NCI-H748 (cell line): ENCODE measurements around the gene RET.

Source experiments
- DNase-seq: peaks from one replicate; lab custom pipeline; 2025; ENCODE audit not compliant: unreplicated experiment; lab: John Stamatoyannopoulos, UW

The RET gene

GRCh38 chr10:43160921-43161255 is 84.0 kb downstream of the RET start:
- DNase-seq = no peak

- no peak for DNase-seq
These were observed 85.7 kb downstream of the RET start for GRCh38 chr10:43162604-43163003.

DNA sequence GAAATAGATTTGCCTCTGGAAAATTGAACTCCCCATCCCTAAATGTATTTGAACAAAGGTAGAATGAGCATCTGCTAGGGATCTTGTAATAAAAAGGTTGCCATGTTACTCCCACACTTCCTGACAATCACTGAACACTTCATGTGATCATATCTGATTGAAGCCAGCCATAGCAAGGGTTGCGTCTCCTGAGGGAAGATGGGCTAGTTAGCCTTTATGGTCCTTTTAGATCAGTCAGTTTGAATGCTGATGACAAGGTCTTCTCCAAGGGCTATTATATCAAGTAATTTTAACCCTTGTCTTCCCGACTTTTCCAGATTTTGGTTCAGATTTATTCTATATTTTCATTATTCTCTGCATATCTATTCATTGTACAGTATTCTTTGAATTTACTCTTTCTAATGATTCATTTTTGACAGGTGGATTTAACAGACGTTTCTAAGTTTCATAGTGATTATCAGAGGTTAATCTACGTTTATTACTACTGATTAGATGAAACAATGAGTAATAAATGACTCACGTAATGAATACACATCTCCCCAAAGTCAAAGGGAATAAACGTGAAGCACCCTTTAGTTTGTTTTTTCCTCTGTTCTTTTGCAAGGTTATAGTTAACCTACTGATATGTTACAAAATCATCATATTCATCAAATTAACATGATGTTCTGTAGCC is 89.5 kb downstream of the RET start:
- DNase-seq = peak; percentile 8

DNA sequence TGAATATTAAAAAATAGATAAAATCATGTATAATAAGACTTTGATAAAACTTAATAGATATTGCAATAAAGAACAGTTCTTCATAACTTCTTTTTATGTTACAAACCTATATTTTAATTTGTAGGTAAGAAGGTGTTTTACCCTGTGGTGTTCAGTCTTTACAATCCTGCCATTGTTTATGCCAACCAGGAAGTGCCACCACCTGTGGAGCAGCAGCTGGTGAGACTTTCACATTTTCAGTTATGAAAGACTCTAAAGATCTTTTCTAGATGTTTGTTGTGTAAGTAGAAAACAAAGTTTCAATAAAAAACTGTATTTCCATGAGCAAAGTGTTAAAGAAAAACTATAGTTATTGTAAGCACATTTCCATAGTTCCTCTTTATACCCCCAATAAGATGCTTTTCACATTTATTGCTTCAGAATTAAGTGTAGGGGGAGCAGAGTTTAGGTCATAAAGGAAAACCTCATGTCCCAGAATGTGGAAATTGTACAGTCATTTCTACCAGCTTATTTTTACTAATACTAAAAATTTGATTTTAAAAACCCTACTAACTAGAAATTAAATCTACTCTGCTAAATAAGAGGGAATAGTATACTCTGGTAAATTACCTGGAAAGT is 90.1 kb downstream of the RET start:
- peak; percentile 24 for DNase-seq

GRCh38 chr10:43167498-43167889 is 90.6 kb downstream of the RET start:
- no peak for DNase-seq

DNA sequence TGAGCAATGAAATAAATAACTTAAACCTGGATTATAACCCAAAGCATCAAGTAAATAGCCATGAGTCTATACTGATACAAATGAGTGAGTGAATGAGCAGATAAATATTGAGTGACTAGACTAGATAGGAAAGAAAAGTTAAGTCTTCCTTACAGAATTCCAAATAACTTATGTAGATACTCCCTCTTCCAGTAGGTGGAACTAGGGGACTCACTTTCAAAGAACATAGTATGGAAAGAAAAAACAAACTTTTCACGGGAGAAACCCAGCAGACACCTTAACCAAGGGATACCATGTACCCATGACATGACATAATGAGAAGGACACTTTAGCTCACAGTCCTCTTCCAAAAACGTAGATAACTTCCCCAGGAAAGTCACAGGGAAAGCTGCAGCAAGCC is 93.6 kb downstream of the RET start:
- no peak for DNase-seq

GRCh38 chr10:43172645-43173044 is 95.8 kb downstream of the RET start:
- DNase-seq = no peak

GRCh38 chr10:43173120-43173519 is 96.3 kb downstream of the RET start:
- DNase-seq = no peak

GRCh38 chr10:43174969-43175368 is 98.1 kb downstream of the RET start:
- no peak for DNase-seq

DNA sequence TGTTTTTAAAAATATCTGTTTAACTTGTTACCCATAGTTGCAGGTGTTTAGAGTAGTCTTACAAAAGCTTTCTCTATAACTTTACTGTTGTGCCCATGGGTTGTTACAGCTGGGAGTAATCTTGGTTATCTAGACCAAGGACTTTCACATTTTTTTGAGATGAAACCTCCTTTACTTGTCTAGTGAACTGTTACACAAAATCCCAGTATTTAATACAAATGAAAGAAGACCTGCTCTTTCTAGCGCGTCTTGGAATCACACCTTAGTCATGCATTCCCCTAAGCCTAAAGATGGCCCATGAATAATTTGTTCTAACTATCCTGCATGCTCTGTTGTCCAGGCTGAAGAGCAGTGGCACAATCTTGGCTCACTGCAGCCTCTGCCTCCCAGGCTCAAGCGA is 99.4 kb downstream of the RET start:
- no peak for DNase-seq

GRCh38 chr10:43177595-43177994 is 100.7 kb downstream of the RET start:
- no peak for DNase-seq
